Trophoblast cell (in vitro differentiated cells and primary cell): Measurements from ENCODE around the gene CFAP141.

ENCODE experiments used
- DNase-seq, 2 donors: peaks; one replicate each; pipeline ENCODE4 v3.0.0-alpha.2; 2016
- H2AFZ ChIP-seq: 2 replicates; pipeline ENCODE4 v1.6.1; 2013; ENCODE audit warnings: low read length, moderate library complexity, mild to moderate bottlenecking; ENCODE audit not compliant: insufficient read depth, poor library complexity
- H2AK5ac ChIP-seq: 2 replicates; pipeline ENCODE4 v1.6.1; 2013; ENCODE audit warnings: mild to moderate bottlenecking, low read length
- H2BK120ac ChIP-seq: 2 replicates; pipeline ENCODE4 v1.6.1; 2013; ENCODE audit warnings: low read length, mild to moderate bottlenecking, moderate library complexity; ENCODE audit not compliant: insufficient read depth, poor library complexity
- H2BK12ac ChIP-seq: 2 replicates; pipeline ENCODE4 v1.6.1; 2013; ENCODE audit warnings: mild to moderate bottlenecking, low read length, moderate library complexity
- H2BK5ac ChIP-seq: 2 replicates; pipeline ENCODE4 v1.6.1; 2013; ENCODE audit warnings: low read length, low read depth, moderate library complexity, mild to moderate bottlenecking; ENCODE audit not compliant: poor library complexity
- H3K14ac ChIP-seq: 2 replicates; pipeline ENCODE4 v1.6.1; 2013; ENCODE audit warnings: mild to moderate bottlenecking, low read length
- H3K18ac ChIP-seq: 2 replicates; pipeline ENCODE4 v1.6.1; 2013; ENCODE audit warnings: mild to moderate bottlenecking, low read length
- H3K23ac ChIP-seq: 2 replicates; pipeline ENCODE4 v1.6.1; 2013; ENCODE audit warnings: low read length
- H3K27ac ChIP-seq: 2 replicates; pipeline ENCODE4 v1.5.1; 2013; ENCODE audit warnings: low read depth, mild to moderate bottlenecking, inconsistent platforms, low read length, moderate library complexity
- H3K27me3 ChIP-seq: 2 replicates; pipeline ENCODE4 v1.6.1; 2013; ENCODE audit warnings: inconsistent platforms, mild to moderate bottlenecking, low read length, moderate library complexity; ENCODE audit not compliant: insufficient read depth
- H3K36me3 ChIP-seq, 2 experiments: 1 replicate in 1 of 2; 2 replicates in 1 of 2; pipeline ENCODE4 v1.6.1; 2013; ENCODE audit warnings: low read length in 2 of 2, mild to moderate bottlenecking in 2 of 2, moderate library complexity in 1 of 2; ENCODE audit not compliant: insufficient read depth in 2 of 2, control insufficient read depth in 1 of 2
- H3K4ac ChIP-seq: 2 replicates; pipeline ENCODE4 v1.6.1; 2013; ENCODE audit warnings: low read depth, mild to moderate bottlenecking, low read length, moderate library complexity
- H3K4me1 ChIP-seq, 2 experiments: 1 replicate in 1 of 2; 2 replicates in 1 of 2; pipeline ENCODE4 v1.6.1; 2013; ENCODE audit warnings: low read length in 2 of 2, mild to moderate bottlenecking in 2 of 2, moderate library complexity in 1 of 2; ENCODE audit not compliant: insufficient read depth in 2 of 2, control insufficient read depth in 1 of 2
- H3K4me2 ChIP-seq: 2 replicates; pipeline ENCODE4 v1.6.1; 2013; ENCODE audit warnings: inconsistent platforms, mild to moderate bottlenecking, low read length, moderate library complexity
- H3K4me3 ChIP-seq: 2 replicates; pipeline ENCODE4 v1.5.1; 2013; ENCODE audit warnings: mild to moderate bottlenecking, low read depth, low read length, inconsistent platforms
- H3K79me1 ChIP-seq: one replicate; pipeline ENCODE4 v1.6.1; 2013; ENCODE audit warnings: low read length
- H3K79me2 ChIP-seq: 2 replicates; pipeline ENCODE4 v1.6.1; 2013; ENCODE audit warnings: low read length, mild to moderate bottlenecking; ENCODE audit not compliant: control insufficient read depth, insufficient read depth, poor library complexity
- H3K9ac ChIP-seq: 2 replicates; pipeline ENCODE4 v1.6.1; 2013; ENCODE audit warnings: mild to moderate bottlenecking, low read length
- H3K9me3 ChIP-seq: 2 replicates; pipeline ENCODE4 v1.6.1; 2013; ENCODE audit warnings: low read depth, mild to moderate bottlenecking, control low read depth, inconsistent platforms, low read length; ENCODE audit not compliant: insufficient read depth
- H4K12ac ChIP-seq: 2 replicates; pipeline ENCODE4 v1.6.1; 2013; ENCODE audit warnings: low read depth, mild to moderate bottlenecking, low read length, moderate library complexity
- H4K8ac ChIP-seq: 2 replicates; pipeline ENCODE4 v1.6.1; 2013; ENCODE audit warnings: low read depth, mild to moderate bottlenecking, low read length, moderate library complexity
- H4K91ac ChIP-seq: one replicate; pipeline ENCODE4 v1.6.1; 2013; ENCODE audit warnings: low read depth, mild to moderate bottlenecking, low read length, moderate library complexity
- WGBS: extraction: QIAGEN DNeasy Blood & Tissue Kit; methylation state at CpG from one replicate; pipeline ENCODE4 v1.1.7; 2013; ENCODE audit warnings: missing lambda C conversion rate; ENCODE audit not compliant: insufficient read length, insufficient coverage; ENCODE audit errors: extremely low coverage; 5-methylcytosine and 5-hydroxymethylcytosine counted together

CFAP141 gene

DNA sequence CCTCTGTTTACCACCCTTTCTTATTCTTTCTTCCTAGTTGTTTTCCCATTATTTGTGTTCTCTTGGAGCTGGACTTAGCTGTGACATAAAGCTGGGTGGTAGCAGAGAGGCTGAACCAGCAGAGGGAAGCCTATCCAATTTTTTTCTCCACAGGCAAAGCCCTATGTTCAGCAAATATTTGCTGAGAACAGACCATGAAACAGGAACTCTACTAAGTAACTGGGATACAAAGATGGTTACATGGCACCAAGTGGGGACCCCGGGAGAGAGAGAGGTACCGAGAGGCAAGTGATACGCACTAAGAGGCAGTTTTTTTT is 6.6 kb downstream of the CFAP141 start:
- Histone ChIP-seq H3K18ac (no peak overlapping the region), H3K9ac (no peak overlapping the region), H3K36me3 (no peaks in the 10 kb centered on the region), H4K12ac (no peak overlapping the region), H2BK120ac (no peak overlapping the region), H3K79me1 (no peaks in the 10 kb centered on the region), H2AK5ac (no peak overlapping the region), H3K79me2 (no peaks in the 10 kb centered on the region), H3K4me1 (peaks cover 0 to 2% of the 10 kb centered on the region in 2 experiments), H2BK12ac (no peak overlapping the region), H3K27ac (no peak overlapping the region), H3K4me3 (no peak overlapping the region), H3K4me2 (no peak overlapping the region), H2BK5ac (no peak overlapping the region), H3K14ac (no peak overlapping the region), H4K8ac (no peak overlapping the region), H4K91ac (no peak overlapping the region), H3K9me3 (no peaks in the 10 kb centered on the region), H3K27me3 (no peaks in the 10 kb centered on the region), H2AFZ (no peak overlapping the region), H3K4ac (no peak overlapping the region), H3K23ac (no peak overlapping the region)
- WGBS, result no CpG with 5 or more reads among the region's 3 CpGs
- no peak for DNase-seq

DNA sequence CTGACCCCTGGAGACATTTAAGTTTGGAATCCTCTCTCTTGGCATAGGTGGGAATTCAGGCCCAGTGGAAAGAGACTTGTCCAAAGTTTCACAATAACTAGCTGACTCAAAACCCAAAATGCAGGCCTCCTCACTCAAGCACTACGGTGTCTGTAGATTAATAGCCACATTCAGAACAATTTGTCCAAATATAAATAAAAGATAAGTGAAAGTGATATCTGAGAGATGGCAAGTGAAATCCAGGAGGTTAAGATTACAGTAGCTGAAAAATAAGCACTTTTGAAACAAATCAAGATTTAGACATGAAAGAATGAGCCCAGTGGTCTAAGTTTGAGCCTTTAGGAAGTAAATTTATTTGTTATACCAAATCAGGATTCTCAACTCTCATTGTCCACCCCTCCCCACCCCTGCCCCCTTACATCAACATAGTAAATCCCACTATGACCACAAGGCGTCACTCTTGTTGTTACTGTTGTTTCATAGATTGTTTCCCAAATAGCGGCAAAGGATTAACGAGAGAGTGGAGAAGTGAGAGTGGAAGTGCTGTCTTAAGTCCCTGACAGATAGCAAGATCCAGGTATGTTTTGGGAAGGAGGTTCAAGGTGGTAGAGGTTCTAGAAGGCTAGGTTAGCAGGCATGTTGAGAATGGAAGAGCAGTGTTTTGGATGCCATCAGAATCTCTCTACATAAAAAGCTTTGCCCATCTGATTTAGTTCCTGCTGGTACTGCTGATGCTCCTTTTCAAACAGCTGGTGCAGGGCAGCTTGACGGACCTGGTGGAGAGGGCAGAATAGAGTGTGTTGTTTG is 7.2 kb downstream of the CFAP141 start:
- Histone ChIP-seq H2BK5ac (no peak overlapping the region), H3K4ac (no peak overlapping the region), H3K14ac (no peak overlapping the region), H4K12ac (no peak overlapping the region), H4K8ac (no peak overlapping the region), H2BK120ac (no peak overlapping the region), H2BK12ac (no peak overlapping the region), H3K79me1 (no peaks in the 10 kb centered on the region), H3K4me2 (peak overlapping the region; percentile 26), H2AFZ (no peak overlapping the region), H3K36me3 (no peaks in the 10 kb centered on the region), H3K9me3 (no peaks in the 10 kb centered on the region), H3K27ac (no peak overlapping the region), H3K4me1 (peaks cover 0 to 2% of the 10 kb centered on the region in 2 experiments), H3K18ac (no peak overlapping the region), H2AK5ac (no peak overlapping the region), H4K91ac (no peak overlapping the region), H3K4me3 (no peak overlapping the region), H3K27me3 (no peaks in the 10 kb centered on the region), H3K9ac (peak overlapping the region; percentile 40), H3K23ac (no peak overlapping the region), H3K79me2 (no peaks in the 10 kb centered on the region)
- peak; percentile 39 to 82 for DNase-seq
- WGBS, result no CpG with 5 or more reads among the region's 5 CpGs

GRCh38 chr1:154193821-154194220 is 12.3 kb downstream of the CFAP141 start:
- Histone ChIP-seq H2BK12ac (no peak overlapping the region), H2BK120ac (no peak overlapping the region), H3K4me2 (no peak overlapping the region), H2AK5ac (no peak overlapping the region), H3K18ac (no peak overlapping the region), H4K91ac (no peak overlapping the region), H3K27ac (no peak overlapping the region), H4K8ac (no peak overlapping the region), H3K36me3 (no peaks in the 10 kb centered on the region), H3K4ac (no peak overlapping the region), H2BK5ac (no peak overlapping the region), H3K4me3 (no peak overlapping the region), H4K12ac (no peak overlapping the region), H3K9ac (no peak overlapping the region), H3K79me2 (no peaks in the 10 kb centered on the region), H3K27me3 (no peaks in the 10 kb centered on the region), H3K4me1 (peaks cover 0 to 2% of the 10 kb centered on the region in 2 experiments), H2AFZ (no peak overlapping the region), H3K14ac (no peak overlapping the region), H3K9me3 (no peaks in the 10 kb centered on the region), H3K23ac (no peak overlapping the region), H3K79me1 (no peaks in the 10 kb centered on the region)
- no CpG with 5 or more reads among the region's 8 CpGs for WGBS
- no peak for DNase-seq

- Histone ChIP-seq H2AK5ac (no peak overlapping the region), H3K9me3 (no peaks in the 10 kb centered on the region), H3K36me3 (no peaks in the 10 kb centered on the region)
Observed at GRCh38 chr1:154192476-154192875, 13.7 kb downstream of the CFAP141 start.

More at GRCh38 chr1:154192476-154192875, 13.7 kb downstream of the CFAP141 start:
- Histone ChIP-seq H3K4ac (no peak overlapping the region), H4K12ac (no peak overlapping the region), H3K27ac (no peak overlapping the region), H3K4me1 (peaks cover 0 to 2% of the 10 kb centered on the region in 2 experiments), H3K27me3 (no peaks in the 10 kb centered on the region), H4K8ac (no peak overlapping the region), H3K4me3 (no peak overlapping the region), H3K23ac (no peak overlapping the region), H3K4me2 (no peak overlapping the region), H3K79me2 (no peaks in the 10 kb centered on the region), H3K18ac (no peak overlapping the region), H3K9ac (no peak overlapping the region), H2BK5ac (no peak overlapping the region), H3K14ac (no peak overlapping the region), H2BK12ac (no peak overlapping the region), H3K79me1 (no peaks in the 10 kb centered on the region), H2BK120ac (no peak overlapping the region), H2AFZ (no peak overlapping the region), H4K91ac (no peak overlapping the region)
- WGBS, result no CpG with 5 or more reads among the region's 3 CpGs
- no peak for DNase-seq
